LHCN-M2 (cell line): ENCODE measurements around the gene BAD. TPM values are rescaled to one million over a fixed set of nuclear protein-coding genes. Genes with fewer than 3 reads are reported as not detected.

ENCODE experiments used
- total RNA-seq: library from RNA; depleted of rRNA; stranded (reverse); fragments of >200 nt; gene quantifications from 2 replicates; pipeline ENCODE4 v1.2.3, GENCODE V29; 2014; rRNA removed

BAD gene
- total RNA-seq, 1 experiment from 2014 or later: 92.3 TPM

Other genes starting within 250 kb of the BAD start
- not detected in 2 replicates for gene FLRT1, start 248.7 kb downstream of the BAD start, total RNA-seq
- 38.0 and 40.8 TPM in 2 replicates for gene MACROD1, start 118.6 kb downstream of the BAD start, total RNA-seq
- 237 and 248 TPM in 2 replicates for gene STIP1, start 98.5 kb downstream of the BAD start, total RNA-seq
- 18.4 and 22.8 TPM in 2 replicates for gene FERMT3, start 77.9 kb downstream of the BAD start, total RNA-seq
- 65.0 and 72.5 TPM in 2 replicates for gene TRPT1, start 58.5 kb downstream of the BAD start, total RNA-seq
- 89.8 and 101 TPM in 2 replicates for gene NUDT22, start 58.4 kb downstream of the BAD start, total RNA-seq
- gene DNAJC4, start 54.1 kb downstream of the BAD start, total RNA-seq: 4.4 and 8.3 TPM in 2 replicates
- gene VEGFB, start 50.1 kb downstream of the BAD start, total RNA-seq: 50.2 and 56.9 TPM in 2 replicates
- gene FKBP2, start 43.6 kb downstream of the BAD start, total RNA-seq: 77.7 and 80.8 TPM in 2 replicates
- gene PPP1R14B, start 37.7 kb downstream of the BAD start, total RNA-seq: 696 and 750 TPM in 2 replicates
- 92.5 and 100 TPM in 2 replicates for gene PLCB3, start 33.1 kb downstream of the BAD start, total RNA-seq
- 24.9 and 26.8 TPM in 2 replicates for gene GPR137, start 1.2 kb upstream of the BAD start, total RNA-seq
- not detected in 2 replicates for gene KCNK4, start 6.6 kb upstream of the BAD start, total RNA-seq
- 0.29 TPM in 1 of 2 replicates, not detected in the other for gene CATSPERZ, start 15.7 kb upstream of the BAD start, total RNA-seq
- 58.2 and 59.8 TPM in 2 replicates for gene ESRRA, start 20.9 kb upstream of the BAD start, total RNA-seq
- 261 and 366 TPM in 2 replicates for gene TRMT112, start 32.9 kb upstream of the BAD start, total RNA-seq
- 215 and 240 TPM in 2 replicates for gene PRDX5, start 33.5 kb upstream of the BAD start, total RNA-seq
- gene CCDC88B, start 55.5 kb upstream of the BAD start, total RNA-seq: 0.63 and 0.71 TPM in 2 replicates
- gene RPS6KA4, start 74.5 kb upstream of the BAD start, total RNA-seq: 56.2 and 64.1 TPM in 2 replicates